Gastroesophageal sphincter (tissue), 3 donors: ENCODE data around the gene MYH11.

Experiments used
- CTCF ChIP-seq, 4 experiments: fragments of 200-600 bp in 2 of 4; fragments of 450-650 bp in 2 of 4; sonication (generic) in 1 of 4; IDR thresholded peaks; one replicate each; pipeline ENCODE4 v1.5.1; 2017 to 2019; ENCODE audit warnings: antibody characterized with exemption in 4 of 4, mild to moderate bottlenecking in 2 of 4, moderate library complexity in 2 of 4
- POLR2AphosphoS5 ChIP-seq: sonication (generic); formaldehyde crosslinking; IDR thresholded peaks from one replicate; pipeline ENCODE4 v1.6.1; 2017; ENCODE audit warnings: antibody characterized with exemption

- TF ChIP-seq CTCF (IDR thresholded peaks at IDR 0.05) (peak in 3 of 4 experiments; percentile 21 to 57 (median 48)), POLR2AphosphoS5 (no peak)
Measured at GRCh38 chr16:15682105-15682570, 174.7 kb downstream of the MYH11 start.
